HG03196 (cell line): ENCODE measurements around the gene RPS25.
"Not testable (repeated sequence)": the region's sequence is repeated elsewhere in the genome, so short reads cannot be mapped to it uniquely, and the experiment has no call there.

Source experiments
- ATAC-seq: cut with Tn5 transposase; IDR thresholded peaks from one replicate; pipeline ENCODE4 v1.9.1; 2021; ENCODE audit not compliant: unreplicated experiment

Gene RPS25

DNA sequence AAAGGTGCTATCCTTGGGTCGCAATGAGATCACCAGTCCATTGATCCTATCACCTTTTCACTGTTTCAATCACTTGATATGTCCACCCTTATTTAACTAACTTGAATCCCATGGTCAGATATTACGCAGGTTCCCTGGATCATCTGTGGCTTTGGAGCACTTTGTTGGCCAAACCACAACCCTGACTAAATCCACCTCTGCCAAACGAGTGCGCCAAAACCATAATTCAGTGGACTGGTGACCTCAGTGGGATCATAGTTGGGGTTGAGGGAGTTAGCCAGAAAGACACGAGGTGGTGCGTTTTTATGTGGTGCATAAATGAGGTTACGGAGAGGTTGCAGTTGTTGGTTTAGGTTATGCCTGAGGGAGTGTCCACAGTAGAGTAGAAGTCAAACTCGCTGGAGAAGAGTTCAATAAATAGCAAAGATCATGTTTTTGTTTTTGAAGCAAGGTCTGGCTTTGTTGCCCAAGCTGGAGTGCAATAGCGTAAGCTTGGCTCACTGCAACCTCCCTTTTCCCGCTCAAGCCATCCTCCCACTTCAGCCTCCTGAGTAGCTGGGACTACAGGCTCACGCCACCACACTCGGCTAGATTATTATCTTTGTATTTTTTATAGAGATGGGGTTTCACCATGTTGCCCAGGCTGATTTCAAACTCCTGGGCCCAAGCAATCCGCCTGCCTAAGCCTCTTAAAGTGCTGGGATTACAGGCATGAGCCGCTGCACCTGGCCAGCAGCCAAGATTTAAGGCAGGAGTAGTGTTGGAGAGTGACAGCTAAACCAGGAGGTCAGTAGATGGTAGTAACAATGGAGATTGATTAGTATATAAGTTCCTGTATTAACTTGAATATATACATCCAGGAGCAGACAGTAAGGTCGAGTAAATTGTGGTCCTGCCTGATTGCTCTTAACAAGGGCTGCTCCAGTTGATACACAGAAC lies 42.1 kb downstream of the RPS25 start:
- no peak for ATAC-seq

DNA sequence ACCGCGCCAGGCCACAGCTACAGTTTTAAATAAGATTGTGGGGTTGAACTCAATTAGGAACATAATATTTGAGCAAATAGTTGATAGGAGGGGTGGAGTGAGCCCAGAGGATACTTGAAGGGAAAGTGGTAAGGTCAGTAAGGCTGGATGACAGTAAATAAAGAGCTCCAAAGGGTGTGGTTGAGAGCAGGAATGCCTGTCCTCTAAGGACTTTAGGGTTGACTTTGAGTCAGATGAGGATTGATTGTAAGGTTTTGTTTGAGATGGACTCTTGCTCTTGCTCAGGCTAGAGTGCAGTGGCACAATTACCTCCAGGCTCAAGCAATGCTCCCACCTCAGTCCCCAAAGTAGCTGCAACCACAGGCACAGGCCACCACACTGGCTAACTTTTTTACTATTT lies 44.2 kb downstream of the RPS25 start:
- no peak for ATAC-seq

DNA sequence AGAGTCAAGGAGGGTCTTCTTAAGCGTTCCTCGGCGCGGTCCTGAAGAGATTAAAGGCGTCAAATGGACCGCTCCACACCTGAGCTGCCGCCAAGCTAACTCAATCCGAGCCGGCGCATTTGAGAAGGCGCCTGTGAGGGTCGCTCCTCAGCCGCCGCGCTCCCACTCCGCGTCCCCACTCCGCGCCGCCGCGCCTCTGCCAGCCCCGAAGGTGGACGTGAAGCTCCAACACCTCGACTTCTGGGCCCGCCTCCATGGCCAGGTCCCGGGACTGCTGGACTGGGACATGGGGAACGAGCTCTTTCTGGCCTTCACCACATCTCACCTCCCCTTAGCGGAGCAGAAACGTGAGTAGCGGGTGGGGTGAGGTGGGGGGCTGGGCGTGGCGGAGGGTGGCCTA lies 46.5 kb downstream of the RPS25 start, which contains the start of gene FOXR1:
FOXR1 (plus strand) TSS at position 116 of the 400 bp plus-strand sequence; CDS start at position 287, 171 bp downstream.
- ATAC-seq = no peak

DNA sequence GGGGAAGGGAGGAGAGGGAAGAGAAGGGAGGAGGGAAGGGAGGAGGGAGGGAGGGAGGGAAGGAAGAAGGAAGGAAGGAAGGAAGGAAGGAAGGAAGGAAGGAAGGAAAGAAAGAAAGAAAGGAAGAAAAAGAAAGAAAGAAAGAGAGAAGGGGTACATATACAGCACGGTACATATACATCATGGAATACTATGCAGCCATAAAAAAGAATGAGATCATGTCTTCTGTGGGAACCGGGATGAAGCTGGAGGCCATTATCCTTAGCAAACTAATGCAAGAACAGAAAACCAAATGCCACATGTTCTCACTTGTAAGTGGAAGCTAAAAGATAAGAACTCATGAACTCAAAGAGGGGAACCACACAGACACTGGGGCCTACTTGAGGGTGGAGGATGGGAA lies 48.6 kb downstream of the RPS25 start:
- ATAC-seq = not testable (repeated sequence)
